ENCODE results near the gene NPPA.

Gene NPPA

GRCh38 chr1:11841245-11842153 lies 6.1 kb downstream of the NPPA start:
- DNase-seq = peak; percentile 94

- no peak for DNase-seq
These were observed 7.6 kb downstream of the NPPA start for GRCh38 chr1:11839727-11840705.

- peak; percentile 85 for DNase-seq
These were observed 9.0 kb downstream of the NPPA start for GRCh38 chr1:11838349-11839272.

- no peak for DNase-seq
These were observed 9.7 kb downstream of the NPPA start for GRCh38 chr1:11837767-11838348.

GRCh38 chr1:11836955-11837766 lies 10.4 kb downstream of the NPPA start:
- no peak for DNase-seq

GRCh38 chr1:11835441-11836225 lies 11.9 kb downstream of the NPPA start:
- DNase-seq = no peak

- no peak for DNase-seq
These were observed 13.7 kb downstream of the NPPA start for GRCh38 chr1:11833900-11834299.

- DNase-seq = no peak
These were observed 14.1 kb downstream of the NPPA start for GRCh38 chr1:11833497-11833896.

- no peak for DNase-seq
These were observed 15.4 kb downstream of the NPPA start for GRCh38 chr1:11831945-11832725.

GRCh38 chr1:11828511-11828910 lies 19.1 kb downstream of the NPPA start:
- no peak for DNase-seq

- DNase-seq = no peak
These were observed 20.6 kb downstream of the NPPA start for GRCh38 chr1:11826946-11827345.

GRCh38 chr1:11825131-11825530 lies 22.5 kb downstream of the NPPA start:
- DNase-seq = no peak

- no peak for DNase-seq
These were observed 24.0 kb downstream of the NPPA start for GRCh38 chr1:11823366-11824137.

GRCh38 chr1:11822091-11822490 lies 25.5 kb downstream of the NPPA start:
- no peak for DNase-seq

- no peak for DNase-seq
These were observed 30.4 kb downstream of the NPPA start for GRCh38 chr1:11817192-11817591.

- DNase-seq = no peak
These were observed 34.6 kb downstream of the NPPA start for GRCh38 chr1:11813021-11813420.

- no peak for DNase-seq
These were observed 40.5 kb downstream of the NPPA start for GRCh38 chr1:11807133-11807532.

GRCh38 chr1:11806307-11806936 lies 41.2 kb downstream of the NPPA start:
- peak; percentile 49 for DNase-seq

All from hematopoietic multipotent progenitor cell treated with erythropoietin and hydrocortisone succinate and interleukin-3 and kit ligand, for 6 days (in vitro differentiated cells).